ENCODE data around the gene DRD4.

Gene DRD4

DNA sequence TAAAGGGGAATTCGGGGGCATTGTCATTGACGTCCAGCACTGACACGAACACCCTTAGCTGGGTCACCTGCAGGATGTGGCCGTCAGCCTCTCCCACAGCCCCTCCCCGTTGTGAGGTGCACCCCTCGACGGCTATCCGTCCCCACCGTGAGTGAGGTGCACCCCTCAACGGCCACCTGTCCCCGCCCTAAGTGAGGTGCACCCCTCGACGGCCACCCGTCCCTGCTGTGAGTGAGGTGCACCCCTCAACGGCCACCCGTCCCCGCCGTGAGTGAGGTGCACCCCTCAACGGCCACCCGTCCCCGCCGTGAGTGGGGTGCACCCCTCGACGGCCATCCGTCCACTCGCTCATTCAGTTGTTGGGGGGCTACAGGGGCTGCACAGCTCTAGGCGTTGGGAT, 15.2 kb upstream of the DRD4 start:
- peaks cover 8% of the 10 kb centered on the region for H3K4me1 ChIP-seq (ENCODE audit: control insufficient read depth, insufficient read depth, low read length, poor library complexity, severe bottlenecking)
- no peaks in the 10 kb centered on the region for H3K9me3 ChIP-seq (ENCODE audit: control insufficient read depth, low read length)
- peaks cover 23% of the 10 kb centered on the region for H3K27me3 ChIP-seq (replicated peaks; ENCODE audit: control insufficient read depth, insufficient read depth, low read length, poor library complexity, severe bottlenecking)
- no peak overlapping the region for H3K27ac ChIP-seq (ENCODE audit: insufficient read depth, low read length, poor library complexity, severe bottlenecking)
- H3K4me3 ChIP-seq (ENCODE audit: insufficient read depth, low read depth, low read length, poor library complexity, severe bottlenecking): no peak overlapping the region
- DNase-seq: no peak
- H3K36me3 ChIP-seq (ENCODE audit: control insufficient read depth, insufficient read depth, low read length): no peaks in the 10 kb centered on the region

DNA sequence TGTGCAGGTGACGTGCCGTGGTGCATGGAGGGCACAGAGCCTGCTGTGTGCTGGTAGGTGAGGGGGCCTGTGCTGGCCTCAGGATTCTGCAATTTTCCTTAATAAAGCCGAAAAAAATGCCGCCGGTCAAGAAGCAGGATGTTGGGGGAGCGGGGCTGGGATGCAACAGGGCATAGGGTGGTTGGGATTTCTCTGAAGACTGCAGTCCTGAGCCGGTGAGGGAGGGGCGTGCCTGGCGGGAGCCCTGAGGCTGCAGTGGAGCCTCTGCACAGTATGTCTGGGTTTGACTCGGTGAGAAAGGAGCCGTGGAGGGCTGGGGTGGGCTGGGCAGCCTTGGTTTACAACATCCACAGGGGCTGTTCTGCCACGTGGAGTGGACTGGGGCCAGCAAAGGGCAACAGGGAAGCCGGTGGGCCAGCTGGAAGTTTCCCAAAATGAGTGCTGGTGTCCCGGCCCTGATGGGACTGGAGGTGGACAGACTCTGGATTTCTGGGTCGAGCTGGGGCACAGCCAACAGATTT, 13.7 kb upstream of the DRD4 start:
- Histone ChIP-seq H3K27ac (ENCODE audit: insufficient read depth, low read length, poor library complexity, severe bottlenecking) (no peak overlapping the region), H3K36me3 (ENCODE audit: control insufficient read depth, insufficient read depth, low read length) (no peaks in the 10 kb centered on the region), H3K9me3 (ENCODE audit: control insufficient read depth, low read length) (no peaks in the 10 kb centered on the region), H3K4me3 (ENCODE audit: insufficient read depth, low read depth, low read length, poor library complexity, severe bottlenecking) (no peak overlapping the region), H3K4me1 (ENCODE audit: control insufficient read depth, insufficient read depth, low read length, poor library complexity, severe bottlenecking) (peaks cover 8% of the 10 kb centered on the region), H3K27me3 (replicated peaks; ENCODE audit: control insufficient read depth, insufficient read depth, low read length, poor library complexity, severe bottlenecking) (peaks cover 23% of the 10 kb centered on the region)
- no peak for DNase-seq

DNA sequence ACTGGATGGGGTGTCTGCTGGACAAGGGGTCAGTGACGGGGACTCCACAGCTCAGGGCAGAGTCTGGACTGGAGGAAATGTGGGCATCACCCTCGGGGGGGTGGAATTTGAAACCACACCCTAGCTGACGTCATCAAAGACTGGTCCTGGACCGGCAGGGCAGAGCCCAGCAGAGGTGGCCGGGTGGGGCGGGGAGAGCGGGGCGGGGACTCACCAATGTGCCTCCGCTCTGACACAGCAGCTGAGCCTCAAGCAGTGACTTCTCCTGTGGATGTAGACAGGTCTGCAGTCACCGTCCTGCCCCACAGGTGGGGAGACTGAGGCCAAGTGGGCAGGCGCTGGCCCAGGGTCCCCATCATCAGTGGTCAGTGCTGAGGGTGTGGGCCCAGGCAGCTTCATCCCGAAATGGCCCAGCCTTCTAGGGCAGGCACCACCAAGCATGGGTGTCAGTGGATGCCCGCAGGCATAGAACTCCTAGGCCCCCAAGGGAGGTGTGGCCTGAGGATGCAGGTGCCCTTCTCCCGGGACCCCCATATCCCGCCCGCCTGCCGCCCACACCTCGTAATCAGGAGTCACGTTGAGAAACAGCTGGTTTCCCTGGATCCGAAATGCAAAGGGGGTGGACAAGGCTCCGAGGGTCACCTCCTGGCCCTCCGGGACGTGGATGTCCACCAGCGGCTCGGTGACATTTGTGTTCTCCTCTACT, 12.9 kb upstream of the DRD4 start:
- Histone ChIP-seq H3K27me3 (replicated peaks; ENCODE audit: control insufficient read depth, insufficient read depth, low read length, poor library complexity, severe bottlenecking) (peaks cover 23% of the 10 kb centered on the region), H3K36me3 (ENCODE audit: control insufficient read depth, insufficient read depth, low read length) (no peaks in the 10 kb centered on the region)
- DNase-seq: no peak

DNA sequence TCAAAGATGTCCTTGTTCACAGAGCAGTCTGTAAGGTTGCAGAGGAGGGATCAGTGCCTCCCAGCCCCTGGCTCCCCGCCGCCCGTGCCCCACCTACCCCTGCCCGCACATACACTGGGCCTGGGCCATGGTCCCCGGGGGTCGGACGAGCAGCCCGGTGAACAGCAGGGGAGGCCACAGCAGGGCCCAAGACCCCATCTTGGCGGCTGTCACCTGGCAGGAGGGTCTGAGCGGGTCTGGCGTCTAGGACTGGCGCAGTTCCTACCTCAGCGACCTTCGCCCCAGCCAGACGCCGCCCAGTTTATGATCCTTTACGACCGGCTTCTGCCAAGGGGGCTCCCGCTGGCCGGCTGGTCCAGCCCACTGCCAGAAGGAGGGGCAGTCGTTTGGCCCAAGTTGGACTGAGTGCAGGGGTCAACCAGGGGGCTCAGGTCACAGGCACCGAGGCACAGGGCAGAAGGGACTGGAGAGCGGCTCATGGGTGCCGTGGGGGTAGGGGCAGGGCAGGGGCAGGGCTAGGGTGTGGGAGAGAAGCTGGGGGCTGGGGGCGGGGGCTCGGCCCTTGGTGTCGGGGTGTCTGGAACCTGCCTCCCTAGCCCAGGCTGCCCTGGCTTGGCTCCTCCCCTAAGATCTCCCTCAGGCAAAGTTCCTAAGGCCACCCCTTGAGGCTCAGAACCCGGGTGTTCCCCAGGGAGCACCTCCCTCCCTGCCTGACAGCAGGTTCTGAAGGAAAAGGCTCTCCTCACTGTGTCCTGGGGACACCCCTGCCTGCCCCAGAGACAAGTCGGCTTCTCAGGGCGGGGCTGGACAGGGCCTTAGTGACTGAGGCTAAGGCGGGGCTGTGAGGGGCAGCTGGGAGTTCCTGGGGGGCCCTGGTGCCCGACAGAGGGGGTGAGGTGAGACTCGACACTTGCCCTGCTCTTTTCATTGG, 12.1 kb upstream of the DRD4 start, which contains the start of gene CDHR5:
Gene CDHR5 (minus strand): TSS at position 251 of the 931 bp plus-strand sequence. CDS start 53 bp downstream, at position 198.
- DNase-seq: no peak
- peaks cover 23% of the 10 kb centered on the region for H3K27me3 ChIP-seq (replicated peaks; ENCODE audit: control insufficient read depth, insufficient read depth, low read length, poor library complexity, severe bottlenecking)
- peaks cover 18% of the 10 kb centered on the region for H3K4me1 ChIP-seq (ENCODE audit: control insufficient read depth, insufficient read depth, low read length, poor library complexity, severe bottlenecking)

More for the DNA sequence above, 12.9 kb upstream of the DRD4 start:
- Histone ChIP-seq H3K9me3 (ENCODE audit: control insufficient read depth, low read length) (no peaks in the 10 kb centered on the region), H3K4me3 (ENCODE audit: insufficient read depth, low read depth, low read length, poor library complexity, severe bottlenecking) (no peak overlapping the region), H3K4me1 (ENCODE audit: control insufficient read depth, insufficient read depth, low read length, poor library complexity, severe bottlenecking) (peaks cover 14% of the 10 kb centered on the region), H3K27ac (ENCODE audit: insufficient read depth, low read length, poor library complexity, severe bottlenecking) (no peak overlapping the region)

DNA sequence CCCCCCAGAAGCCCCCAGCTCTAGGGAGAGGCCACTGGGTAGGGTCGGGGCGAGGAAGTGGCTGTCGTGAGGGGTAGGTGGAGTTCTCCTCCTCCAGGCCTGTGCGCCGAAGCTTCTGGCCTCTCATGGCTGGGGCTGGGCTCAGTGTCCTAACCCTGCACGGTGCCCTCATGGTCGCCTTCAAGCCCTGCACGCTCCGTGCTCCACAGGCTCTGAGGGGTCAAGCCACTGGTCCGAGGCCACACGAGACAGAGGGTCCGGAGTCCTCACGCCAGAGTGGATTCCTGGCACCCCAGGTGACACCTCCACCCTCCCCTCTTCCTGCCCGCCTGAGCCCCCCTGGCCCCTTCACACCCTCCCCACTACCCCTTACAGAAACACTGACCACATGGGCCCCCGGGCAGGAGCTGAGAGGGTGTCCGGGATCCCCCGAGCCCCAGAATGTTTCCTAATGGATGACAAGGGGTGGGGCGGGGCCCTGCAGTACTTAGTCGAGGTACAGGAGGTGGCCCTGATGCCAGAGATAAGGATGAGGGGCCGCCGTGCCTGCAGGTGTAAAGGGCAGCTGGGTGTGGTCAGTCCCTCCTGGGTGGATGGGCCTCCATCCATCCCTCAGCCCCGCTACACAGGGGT, 11.3 kb upstream of the DRD4 start:
- peaks cover 23% of the 10 kb centered on the region for H3K27me3 ChIP-seq (replicated peaks; ENCODE audit: control insufficient read depth, insufficient read depth, low read length, poor library complexity, severe bottlenecking)
- DNase-seq: no peak
- no peaks in the 10 kb centered on the region for H3K9me3 ChIP-seq (ENCODE audit: control insufficient read depth, low read length)
- H3K27ac ChIP-seq (ENCODE audit: insufficient read depth, low read length, poor library complexity, severe bottlenecking): no peak overlapping the region
- H3K4me1 ChIP-seq (ENCODE audit: control insufficient read depth, insufficient read depth, low read length, poor library complexity, severe bottlenecking): peaks cover 18% of the 10 kb centered on the region
- no peak overlapping the region for H3K4me3 ChIP-seq (ENCODE audit: insufficient read depth, low read depth, low read length, poor library complexity, severe bottlenecking)
- H3K36me3 ChIP-seq (ENCODE audit: control insufficient read depth, insufficient read depth, low read length): no peaks in the 10 kb centered on the region

More for the DNA sequence above, 12.1 kb upstream of the DRD4 start, which contains the start of gene CDHR5:
- no peak within 1 kb of the TSS for H3K27ac ChIP-seq (ENCODE audit: insufficient read depth, low read length, poor library complexity, severe bottlenecking)
- H3K9me3 ChIP-seq (ENCODE audit: control insufficient read depth, low read length): no peaks in the 10 kb centered on the region
- no peak within 1 kb of the TSS for H3K4me3 ChIP-seq (ENCODE audit: insufficient read depth, low read depth, low read length, poor library complexity, severe bottlenecking)
- H3K36me3 ChIP-seq (ENCODE audit: control insufficient read depth, insufficient read depth, low read length): no peaks in the 10 kb centered on the region

DNA sequence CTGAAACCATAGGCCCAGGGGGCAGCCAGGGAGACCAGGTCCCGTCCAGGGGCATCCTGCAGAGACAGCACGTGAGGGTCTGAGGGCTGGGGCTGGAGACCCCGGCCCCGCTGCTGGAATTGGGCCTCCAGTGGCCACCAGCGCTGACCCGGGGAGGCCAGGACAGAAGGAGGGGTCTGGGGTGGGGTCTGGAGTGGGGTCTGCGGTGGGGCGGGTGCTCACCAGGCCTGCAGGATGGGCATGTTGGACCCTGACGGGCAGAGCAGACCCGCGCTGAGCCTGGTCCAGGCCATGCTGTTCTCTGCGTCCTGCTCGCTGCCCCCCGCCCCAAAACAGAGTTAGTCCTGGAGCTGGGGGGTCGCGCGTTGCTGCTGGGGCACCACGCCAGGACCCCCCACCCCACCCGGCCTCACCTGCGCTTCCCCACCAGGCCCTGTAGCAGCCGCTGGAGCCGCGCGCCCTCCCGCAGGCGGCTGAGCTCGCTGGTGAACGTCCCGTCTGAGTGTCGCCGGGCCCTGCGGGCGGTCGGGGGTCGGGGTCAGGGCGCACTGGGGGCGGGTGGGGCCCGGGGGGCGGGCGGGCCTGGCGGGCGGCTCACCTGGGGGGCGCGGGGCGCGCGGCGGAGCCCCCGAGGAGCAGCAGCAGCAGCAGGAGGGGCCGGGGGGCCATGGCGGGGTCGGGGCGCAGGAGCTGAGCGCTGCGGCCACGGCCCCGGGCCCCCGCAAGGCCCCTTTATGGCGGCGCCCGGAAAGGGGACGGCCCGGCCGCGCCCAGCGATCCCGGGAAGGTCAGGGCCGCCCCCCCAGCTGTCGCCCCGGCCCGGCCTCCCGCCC, 10.4 kb upstream of the DRD4 start, which contains the start of gene SCT:
Gene SCT (minus strand): TSS at position 707 of the 833 bp plus-strand sequence. CDS start 38 bp downstream, at position 669.
- Histone ChIP-seq H3K4me1 (ENCODE audit: control insufficient read depth, insufficient read depth, low read length, poor library complexity, severe bottlenecking) (peaks cover 18% of the 10 kb centered on the region), H3K27me3 (replicated peaks; ENCODE audit: control insufficient read depth, insufficient read depth, low read length, poor library complexity, severe bottlenecking) (peaks cover 23% of the 10 kb centered on the region), H3K27ac (ENCODE audit: insufficient read depth, low read length, poor library complexity, severe bottlenecking) (no peak within 1 kb of the TSS), H3K36me3 (ENCODE audit: control insufficient read depth, insufficient read depth, low read length) (no peaks in the 10 kb centered on the region), H3K4me3 (ENCODE audit: insufficient read depth, low read depth, low read length, poor library complexity, severe bottlenecking) (no peak within 1 kb of the TSS), H3K9me3 (ENCODE audit: control insufficient read depth, low read length) (no peaks in the 10 kb centered on the region)
- no peak for DNase-seq

DNA sequence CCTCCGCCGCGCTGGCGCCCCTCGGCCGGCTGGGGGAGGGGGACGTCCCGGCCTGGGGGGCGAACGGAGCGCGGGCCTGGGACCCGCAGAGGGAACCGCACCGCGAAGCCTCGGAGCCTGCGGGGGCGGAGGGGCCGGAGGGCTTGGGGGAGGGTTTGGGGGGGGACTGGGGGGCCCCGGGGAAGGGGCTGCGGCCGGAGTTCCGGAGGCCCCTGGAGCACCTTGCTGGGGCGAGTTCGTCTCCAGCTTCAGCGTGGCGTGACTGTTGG, 9.8 kb upstream of the DRD4 start:
- Histone ChIP-seq H3K36me3 (ENCODE audit: control insufficient read depth, insufficient read depth, low read length) (no peaks in the 10 kb centered on the region), H3K27me3 (replicated peaks; ENCODE audit: control insufficient read depth, insufficient read depth, low read length, poor library complexity, severe bottlenecking) (peaks cover 23% of the 10 kb centered on the region)

DNA sequence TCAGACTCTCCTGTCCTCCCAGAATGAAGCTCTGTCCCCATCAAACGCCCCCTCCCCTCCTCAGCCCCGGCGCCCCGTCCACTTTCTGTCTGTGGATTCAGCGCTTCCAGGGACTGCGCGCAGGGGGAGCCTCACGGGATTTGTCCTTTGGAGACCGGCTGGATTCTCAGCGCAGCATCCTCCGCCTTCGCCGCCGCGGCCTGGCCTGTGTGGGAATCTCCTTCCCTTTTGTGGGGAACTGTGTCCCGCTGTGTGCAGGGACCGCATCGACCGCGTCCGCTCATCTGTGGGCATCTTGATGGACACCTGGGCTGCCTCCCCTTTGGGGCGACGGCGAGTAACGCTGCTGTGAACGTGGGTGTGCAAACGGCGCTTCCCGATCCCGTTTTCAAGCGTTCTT, 9.0 kb upstream of the DRD4 start:
- Histone ChIP-seq H3K4me1 (ENCODE audit: control insufficient read depth, insufficient read depth, low read length, poor library complexity, severe bottlenecking) (peaks cover 18% of the 10 kb centered on the region), H3K36me3 (ENCODE audit: control insufficient read depth, insufficient read depth, low read length) (no peaks in the 10 kb centered on the region), H3K27me3 (replicated peaks; ENCODE audit: control insufficient read depth, insufficient read depth, low read length, poor library complexity, severe bottlenecking) (peaks cover 23% of the 10 kb centered on the region), H3K27ac (ENCODE audit: insufficient read depth, low read length, poor library complexity, severe bottlenecking) (no peak overlapping the region), H3K9me3 (ENCODE audit: control insufficient read depth, low read length) (no peaks in the 10 kb centered on the region), H3K4me3 (ENCODE audit: insufficient read depth, low read depth, low read length, poor library complexity, severe bottlenecking) (no peak overlapping the region)
- no peak for DNase-seq

More for the DNA sequence above, 9.8 kb upstream of the DRD4 start:
- H3K4me3 ChIP-seq (ENCODE audit: insufficient read depth, low read depth, low read length, poor library complexity, severe bottlenecking): no peak overlapping the region
- no peak overlapping the region for H3K27ac ChIP-seq (ENCODE audit: insufficient read depth, low read length, poor library complexity, severe bottlenecking)
- H3K4me1 ChIP-seq (ENCODE audit: control insufficient read depth, insufficient read depth, low read length, poor library complexity, severe bottlenecking): peaks cover 18% of the 10 kb centered on the region
- H3K9me3 ChIP-seq (ENCODE audit: control insufficient read depth, low read length): no peaks in the 10 kb centered on the region
- DNase-seq: no peak

DNA sequence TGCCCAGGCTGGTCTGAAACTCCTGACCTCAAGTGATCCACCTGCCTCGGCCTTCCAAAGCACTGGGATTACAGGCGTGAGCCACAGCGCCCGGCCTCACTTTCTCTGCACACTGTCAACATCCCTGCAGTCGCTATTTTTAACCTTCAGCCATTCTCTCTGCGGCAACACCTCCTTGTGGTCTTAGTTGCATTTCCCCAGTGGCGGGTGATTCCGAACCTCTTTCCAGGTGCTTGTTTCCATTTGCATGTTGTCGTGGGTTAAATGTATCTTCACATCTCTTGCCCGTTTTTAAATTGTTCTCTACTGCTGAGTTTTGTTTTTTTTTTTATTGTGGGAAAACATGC, 7.9 kb upstream of the DRD4 start:
- Histone ChIP-seq H3K27me3 (replicated peaks; ENCODE audit: control insufficient read depth, insufficient read depth, low read length, poor library complexity, severe bottlenecking) (peaks cover 23% of the 10 kb centered on the region), H3K36me3 (ENCODE audit: control insufficient read depth, insufficient read depth, low read length) (no peaks in the 10 kb centered on the region), H3K4me1 (ENCODE audit: control insufficient read depth, insufficient read depth, low read length, poor library complexity, severe bottlenecking) (peaks cover 18% of the 10 kb centered on the region), H3K27ac (ENCODE audit: insufficient read depth, low read length, poor library complexity, severe bottlenecking) (no peak overlapping the region), H3K4me3 (ENCODE audit: insufficient read depth, low read depth, low read length, poor library complexity, severe bottlenecking) (no peak overlapping the region), H3K9me3 (ENCODE audit: control insufficient read depth, low read length) (no peaks in the 10 kb centered on the region)
- no peak for DNase-seq
